ENCODE measurements around the gene TRPC4. TPM values are rescaled to one million over a fixed set of nuclear protein-coding genes. Genes with fewer than 3 reads are reported as not detected.
A peak's percentile ranks its signal among the peaks of the same experiment; 100 is the strongest.

TRPC4 gene
- total RNA-seq, 1 experiment from 2014 or later: not detected

DNA sequence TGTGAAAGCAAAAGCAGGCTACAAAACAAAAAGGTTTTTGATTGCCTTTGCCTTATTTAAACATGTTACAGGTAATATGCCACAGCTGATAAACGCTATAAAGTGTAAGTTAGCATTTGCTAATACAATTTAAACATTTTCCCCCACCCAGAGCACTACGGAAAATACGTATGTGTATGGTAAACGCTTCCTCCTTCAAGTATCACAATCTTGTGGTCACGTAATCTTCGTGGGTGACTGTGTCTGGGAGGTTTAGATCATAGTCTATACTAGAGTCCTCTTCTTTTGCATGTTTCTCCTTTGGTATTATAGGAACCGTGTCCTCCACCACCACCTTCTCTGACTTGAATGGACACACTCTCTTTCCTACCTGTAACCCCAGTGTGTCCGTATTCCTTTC, 232.9 kb downstream of the TRPC4 start:
- POLR2A ChIA-PET: interaction anchor here (0.7 kb wide), 1 partner anchor 25 kb away, joined by 3 read pairs; no protein-coding TSS in a partner anchor
- CTCF ChIA-PET: interaction anchor here (0.6 kb wide), 1 partner anchor 481 kb away, joined by 3 read pairs; no protein-coding TSS in a partner anchor
- TF ChIP-seq, protein P1, sequence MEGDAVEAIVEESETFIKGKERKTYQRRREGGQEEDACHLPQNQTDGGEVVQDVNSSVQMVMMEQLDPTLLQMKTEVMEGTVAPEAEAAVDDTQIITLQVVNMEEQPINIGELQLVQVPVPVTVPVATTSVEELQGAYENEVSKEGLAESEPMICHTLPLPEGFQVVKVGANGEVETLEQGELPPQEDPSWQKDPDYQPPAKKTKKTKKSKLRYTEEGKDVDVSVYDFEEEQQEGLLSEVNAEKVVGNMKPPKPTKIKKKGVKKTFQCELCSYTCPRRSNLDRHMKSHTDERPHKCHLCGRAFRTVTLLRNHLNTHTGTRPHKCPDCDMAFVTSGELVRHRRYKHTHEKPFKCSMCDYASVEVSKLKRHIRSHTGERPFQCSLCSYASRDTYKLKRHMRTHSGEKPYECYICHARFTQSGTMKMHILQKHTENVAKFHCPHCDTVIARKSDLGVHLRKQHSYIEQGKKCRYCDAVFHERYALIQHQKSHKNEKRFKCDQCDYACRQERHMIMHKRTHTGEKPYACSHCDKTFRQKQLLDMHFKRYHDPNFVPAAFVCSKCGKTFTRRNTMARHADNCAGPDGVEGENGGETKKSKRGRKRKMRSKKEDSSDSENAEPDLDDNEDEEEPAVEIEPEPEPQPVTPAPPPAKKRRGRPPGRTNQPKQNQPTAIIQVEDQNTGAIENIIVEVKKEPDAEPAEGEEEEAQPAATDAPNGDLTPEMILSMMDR (IDR thresholded peaks at IDR 0.05; ENCODE audit: unreplicated experiment): no peak
- BruUV-seq (replicated peaks): no TSS peak
- no peak overlapping the region for H3K4me3 Mint-ChIP-seq (ENCODE audit: unreplicated experiment)
- H3K4me1 Mint-ChIP-seq (ENCODE audit: insufficient read depth, unreplicated experiment): no peaks in the 10 kb centered on the region
- DNase-seq (ENCODE audit: unreplicated experiment): no peak
- no peaks in the 10 kb centered on the region for H3K36me3 Mint-ChIP-seq (ENCODE audit: insufficient read depth, unreplicated experiment)
- H3K27me3 Mint-ChIP-seq (ENCODE audit: insufficient read depth, unreplicated experiment): no peaks in the 10 kb centered on the region
- H3K9me3 Mint-ChIP-seq (ENCODE audit: unreplicated experiment): no peaks in the 10 kb centered on the region
- intact Hi-C loops (cut with micrococcal nuclease): no loop called here
- H3K27ac Mint-ChIP-seq (ENCODE audit: low read depth, unreplicated experiment): no peak overlapping the region

DNA sequence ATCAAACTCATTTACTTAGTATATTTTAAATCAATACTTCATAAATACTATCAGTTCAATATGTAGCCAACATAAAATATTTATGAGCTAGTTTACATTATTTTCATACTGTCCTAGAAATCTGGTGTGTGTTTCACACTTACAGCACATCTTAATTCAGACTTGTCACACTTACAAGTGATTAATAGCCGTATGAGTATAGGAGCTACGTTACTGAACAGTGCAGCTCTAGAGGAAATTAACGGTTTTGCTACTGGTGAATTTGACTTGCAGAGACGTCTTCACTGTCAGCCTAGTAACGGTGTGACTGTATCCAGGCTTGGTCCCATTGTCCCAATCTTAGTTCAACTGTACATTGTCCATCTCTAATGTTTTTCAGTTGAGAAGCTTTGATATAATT, 237.3 kb downstream of the TRPC4 start:
- POLR2A ChIA-PET: interaction anchor here (0.6 kb wide), 1 partner anchor 547 kb away, joined by 5 read pairs; no protein-coding TSS in a partner anchor
- TF ChIP-seq, protein P1 (IDR thresholded peaks at IDR 0.05; ENCODE audit: unreplicated experiment): no peak

DNA sequence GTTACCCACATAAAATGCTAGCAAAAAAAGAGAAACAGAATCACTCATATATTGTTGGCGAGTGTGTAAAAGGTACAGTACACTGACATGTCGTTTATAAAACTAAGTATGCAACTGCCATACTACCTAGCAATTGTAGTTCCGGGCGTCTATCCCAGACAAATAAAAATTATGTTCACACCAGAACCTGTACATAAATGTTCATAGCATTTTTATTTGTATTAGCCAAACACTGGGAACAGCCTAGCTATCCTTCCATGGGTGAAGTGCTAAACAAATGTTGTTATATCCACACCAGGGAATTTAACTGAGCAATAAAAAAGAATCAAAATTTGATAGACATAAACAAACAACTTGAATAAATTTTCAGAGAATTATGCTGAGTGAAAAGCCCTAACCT, 242.1 kb downstream of the TRPC4 start:
- no peak for DNase-seq (ENCODE audit: unreplicated experiment)
- Mint-ChIP-seq H3K36me3 (ENCODE audit: insufficient read depth, unreplicated experiment) (no peaks in the 10 kb centered on the region), H3K4me3 (ENCODE audit: unreplicated experiment) (no peak overlapping the region), H3K27me3 (ENCODE audit: insufficient read depth, unreplicated experiment) (no peaks in the 10 kb centered on the region), H3K27ac (ENCODE audit: low read depth, unreplicated experiment) (no peak overlapping the region), H3K4me1 (ENCODE audit: insufficient read depth, unreplicated experiment) (no peaks in the 10 kb centered on the region), H3K9me3 (ENCODE audit: unreplicated experiment) (no peaks in the 10 kb centered on the region)
- TF ChIP-seq, protein P1 (IDR thresholded peaks at IDR 0.05; ENCODE audit: unreplicated experiment): no peak
- POLR2A ChIA-PET: no interaction called here
- CTCF ChIA-PET: no interaction called here
- no TSS peak for BruUV-seq (replicated peaks)
- intact Hi-C loops (cut with micrococcal nuclease): no loop called here

More for the DNA sequence above, 237.3 kb downstream of the TRPC4 start:
- H3K4me3 Mint-ChIP-seq (ENCODE audit: unreplicated experiment): no peak overlapping the region
- H3K36me3 Mint-ChIP-seq (ENCODE audit: insufficient read depth, unreplicated experiment): no peaks in the 10 kb centered on the region
- no peaks in the 10 kb centered on the region for H3K27me3 Mint-ChIP-seq (ENCODE audit: insufficient read depth, unreplicated experiment)
- CTCF ChIA-PET: interaction anchor here (0.6 to 1.5 kb wide), 4 partner anchors 9 to 889 kb away, joined by 3 to 7 read pairs (median 4); no protein-coding TSS in a partner anchor
- no peaks in the 10 kb centered on the region for H3K4me1 Mint-ChIP-seq (ENCODE audit: insufficient read depth, unreplicated experiment)
- DNase-seq (ENCODE audit: unreplicated experiment): no peak
- no peak overlapping the region for H3K27ac Mint-ChIP-seq (ENCODE audit: low read depth, unreplicated experiment)
- intact Hi-C loops (cut with micrococcal nuclease): no loop called here
- H3K9me3 Mint-ChIP-seq (ENCODE audit: unreplicated experiment): no peaks in the 10 kb centered on the region
- BruUV-seq (replicated peaks): no TSS peak

DNA sequence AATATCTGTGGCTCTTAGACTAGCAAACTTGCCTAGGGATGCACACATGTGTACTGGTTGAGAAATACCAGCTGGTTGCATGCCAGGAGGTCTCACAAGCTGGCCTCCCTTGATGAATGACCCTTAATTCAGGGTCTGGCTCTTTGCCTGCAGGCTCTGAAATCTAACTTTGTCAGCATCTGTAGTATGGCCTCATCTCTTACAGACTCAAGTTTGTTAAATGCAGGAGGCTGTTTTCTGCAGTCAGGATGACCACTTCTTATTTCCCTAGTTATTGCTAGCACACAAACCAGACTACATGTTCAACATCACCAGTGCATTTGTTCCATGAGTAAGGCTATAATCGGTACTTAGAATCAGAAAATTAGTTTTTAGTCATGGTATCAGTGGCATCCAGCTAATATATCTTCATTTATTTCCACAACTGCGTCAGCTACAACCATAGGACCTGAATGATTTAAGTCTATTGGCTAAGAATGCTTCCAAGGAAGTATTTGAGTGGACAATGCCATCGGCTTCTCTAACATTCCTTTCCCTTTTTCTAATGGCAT, 247.7 kb downstream of the TRPC4 start:
- Mint-ChIP-seq H3K36me3 (ENCODE audit: insufficient read depth, unreplicated experiment) (no peaks in the 10 kb centered on the region), H3K27ac (ENCODE audit: low read depth, unreplicated experiment) (no peak overlapping the region), H3K4me3 (ENCODE audit: unreplicated experiment) (no peak overlapping the region), H3K9me3 (ENCODE audit: unreplicated experiment) (no peaks in the 10 kb centered on the region), H3K27me3 (ENCODE audit: insufficient read depth, unreplicated experiment) (no peaks in the 10 kb centered on the region), H3K4me1 (ENCODE audit: insufficient read depth, unreplicated experiment) (peaks cover 13% of the 10 kb centered on the region)
- TF ChIP-seq, protein P1 (IDR thresholded peaks at IDR 0.05; ENCODE audit: unreplicated experiment): no peak
- CTCF ChIA-PET: interaction anchor here (0.6 to 1.0 kb wide), 3 partner anchors 18 to 726 kb away, joined by 4 to 8 read pairs (median 4); no protein-coding TSS in a partner anchor
- POLR2A ChIA-PET: no interaction called here
- no TSS peak for BruUV-seq (replicated peaks)
- DNase-seq (ENCODE audit: unreplicated experiment): peak; percentile 46
- intact Hi-C loops (cut with micrococcal nuclease): no loop called here
